Lung (tissue), 12 donors: Measurements from ENCODE around the gene MCF2L2. TPM values are rescaled to one million over a fixed set of nuclear protein-coding genes. Genes with fewer than 3 reads are reported as not detected.

ENCODE experiments used
- ATAC-seq: fragments of 200-7000 bp; cut with Tn5 transposase; one replicate; pipeline ENCODE4 v1.9.1; 2020; ENCODE audit warnings: moderate number of reproducible peaks; ENCODE audit not compliant: insufficient read depth, low FRiP score
- DNase-seq, 3 donors: peaks; one replicate each; pipeline ENCODE4 v3.0.0-alpha.2; 2013 to 2017
- H3K27ac ChIP-seq, 2 donors: one replicate each; pipeline ENCODE4 v1.5.1; 2013; ENCODE audit warnings: mild to moderate bottlenecking in 2 of 2, moderate library complexity in 2 of 2, control low read depth in 1 of 2, inconsistent platforms in 1 of 2, low read depth in 1 of 2, low read length in 1 of 2
- H3K27me3 ChIP-seq, 3 donors: one replicate each; pipeline ENCODE4 v1.5.1; 2013; ENCODE audit warnings: low read length in 2 of 3; ENCODE audit not compliant: control insufficient read depth in 3 of 3, insufficient read depth in 3 of 3
- H3K36me3 ChIP-seq, 4 donors: one replicate each; pipeline ENCODE4 v1.5.1; 2013; ENCODE audit warnings: low read length in 4 of 4, mild to moderate bottlenecking in 1 of 4, moderate library complexity in 1 of 4; ENCODE audit not compliant: control insufficient read depth in 4 of 4, insufficient read depth in 4 of 4
- H3K4me1 ChIP-seq, 5 donors: one replicate each; pipeline ENCODE4 v1.5.1; 2013; ENCODE audit warnings: low read length in 5 of 5, mild to moderate bottlenecking in 2 of 5, moderate library complexity in 1 of 5; ENCODE audit not compliant: control insufficient read depth in 5 of 5, insufficient read depth in 5 of 5
- H3K4me3 ChIP-seq: one replicate; pipeline ENCODE4 v1.5.1; 2013; ENCODE audit warnings: mild to moderate bottlenecking, control low read depth, moderate library complexity
- H3K9ac ChIP-seq, 2 donors: one replicate each; pipeline ENCODE4 v1.5.1; 2013; ENCODE audit warnings: low read length in 2 of 2, control low read depth in 1 of 2; ENCODE audit not compliant: insufficient read depth in 1 of 2
- H3K9me3 ChIP-seq, 4 donors: one replicate each; pipeline ENCODE4 v1.5.1; 2013; ENCODE audit warnings: low read length in 3 of 4, mild to moderate bottlenecking in 1 of 4, moderate library complexity in 1 of 4; ENCODE audit not compliant: control insufficient read depth in 4 of 4, insufficient read depth in 3 of 4
- WGBS, 2 donors: extraction: QIAGEN DNeasy Blood & Tissue Kit; methylation state at CpG; one replicate each; pipeline ENCODE4 v1.1.7; 2013; 5-methylcytosine and 5-hydroxymethylcytosine counted together
- polyA plus RNA-seq, 2 donors: library from polyadenylated mRNA; stranded (reverse); fragments of 200-250 nt; gene quantifications; one replicate each; pipeline ENCODE4 v1.2.1, GENCODE V29; 2013
- total RNA-seq, 2 donors: library from RNA; depleted of rRNA in 1 of 2; stranded (reverse); fragments of >200 nt in 1 of 2; gene quantifications; one replicate each; pipeline ENCODE4 v1.2.1, GENCODE V29; 2014 to 2021
- TF ChIP-seq, protein P1 (sequence below): IDR thresholded peaks from 2 replicates; pipeline ENCODE4 v1.5.1; 2012; ENCODE audit warnings: mild to moderate bottlenecking; ENCODE audit errors: control extremely low read depth, extremely low read depth
- donor health status: control.
- donor health status: control.
- donor health status: Bipolar disorder and iron deficiency.
- donor health status: healthy.
- donor health status: DM: yes; HTN: yes; CAD: no.

The MCF2L2 gene
- total and polyA plus RNA-seq, 4 donors: 0.26 to 1.7 (median 1.0) TPM

DNA sequence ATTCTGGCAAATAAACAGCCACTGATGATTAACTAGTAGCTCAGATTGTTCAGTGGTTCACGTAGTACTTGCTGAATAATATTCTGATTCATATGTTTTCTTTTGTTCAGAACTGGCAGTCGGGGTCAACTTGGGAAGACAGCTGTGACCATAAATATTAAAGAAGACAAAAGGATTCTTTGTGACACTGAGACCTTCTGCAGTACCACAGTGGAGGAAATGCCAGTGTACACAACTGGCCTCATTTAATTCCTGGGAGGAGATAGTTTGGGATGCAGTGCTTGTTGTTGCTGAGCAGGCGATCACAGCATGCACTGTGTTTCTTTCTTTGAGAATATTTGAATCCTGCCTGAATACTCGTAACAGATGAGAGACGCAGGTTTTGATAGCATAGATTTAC lies 26.7 kb upstream of the MCF2L2 start:
- Histone ChIP-seq H3K36me3 (peaks cover 2 to 13% (median 6%) of the 10 kb centered on the region in 4 donors), H3K27ac (no peak overlapping the region), H3K4me1 (peaks cover 0 to 3% (median 0%) of the 10 kb centered on the region in 5 donors), H3K9ac (no peak overlapping the region), H3K4me3 (no peak overlapping the region), H3K9me3 (no peaks in the 10 kb centered on the region), H3K27me3 (no peaks in the 10 kb centered on the region)
- TF ChIP-seq, protein P1, sequence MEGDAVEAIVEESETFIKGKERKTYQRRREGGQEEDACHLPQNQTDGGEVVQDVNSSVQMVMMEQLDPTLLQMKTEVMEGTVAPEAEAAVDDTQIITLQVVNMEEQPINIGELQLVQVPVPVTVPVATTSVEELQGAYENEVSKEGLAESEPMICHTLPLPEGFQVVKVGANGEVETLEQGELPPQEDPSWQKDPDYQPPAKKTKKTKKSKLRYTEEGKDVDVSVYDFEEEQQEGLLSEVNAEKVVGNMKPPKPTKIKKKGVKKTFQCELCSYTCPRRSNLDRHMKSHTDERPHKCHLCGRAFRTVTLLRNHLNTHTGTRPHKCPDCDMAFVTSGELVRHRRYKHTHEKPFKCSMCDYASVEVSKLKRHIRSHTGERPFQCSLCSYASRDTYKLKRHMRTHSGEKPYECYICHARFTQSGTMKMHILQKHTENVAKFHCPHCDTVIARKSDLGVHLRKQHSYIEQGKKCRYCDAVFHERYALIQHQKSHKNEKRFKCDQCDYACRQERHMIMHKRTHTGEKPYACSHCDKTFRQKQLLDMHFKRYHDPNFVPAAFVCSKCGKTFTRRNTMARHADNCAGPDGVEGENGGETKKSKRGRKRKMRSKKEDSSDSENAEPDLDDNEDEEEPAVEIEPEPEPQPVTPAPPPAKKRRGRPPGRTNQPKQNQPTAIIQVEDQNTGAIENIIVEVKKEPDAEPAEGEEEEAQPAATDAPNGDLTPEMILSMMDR: no peak
- ATAC-seq: no peak
- 65 to 86% methylated on average over 5 of the region's 5 CpGs for WGBS, 2 donors
- no peak for DNase-seq

DNA sequence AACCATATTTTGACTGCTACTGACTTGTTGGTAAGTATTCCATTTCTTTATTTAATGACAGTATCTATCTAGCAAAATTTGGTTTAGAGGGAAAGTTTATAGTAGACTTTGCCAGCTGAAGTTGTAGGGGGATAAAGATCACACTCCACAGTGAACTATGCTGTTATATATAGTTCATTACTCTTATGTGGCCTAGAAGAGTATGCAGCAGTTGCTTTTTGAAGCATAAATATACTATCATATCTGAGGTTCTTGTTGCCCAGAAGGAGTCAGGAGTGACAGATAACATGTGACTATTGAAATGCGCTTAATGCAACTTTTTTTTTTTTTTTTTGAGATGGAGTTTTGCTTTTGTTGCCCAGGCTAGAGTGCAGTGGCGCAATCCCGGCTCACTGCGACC lies 25.6 kb upstream of the MCF2L2 start:
- TF ChIP-seq, protein P1: no peak
- no peaks in the 10 kb centered on the region for H3K27me3 ChIP-seq
- 94 to 97% methylated on average over 4 of the region's 4 CpGs for WGBS, 2 donors

DNA sequence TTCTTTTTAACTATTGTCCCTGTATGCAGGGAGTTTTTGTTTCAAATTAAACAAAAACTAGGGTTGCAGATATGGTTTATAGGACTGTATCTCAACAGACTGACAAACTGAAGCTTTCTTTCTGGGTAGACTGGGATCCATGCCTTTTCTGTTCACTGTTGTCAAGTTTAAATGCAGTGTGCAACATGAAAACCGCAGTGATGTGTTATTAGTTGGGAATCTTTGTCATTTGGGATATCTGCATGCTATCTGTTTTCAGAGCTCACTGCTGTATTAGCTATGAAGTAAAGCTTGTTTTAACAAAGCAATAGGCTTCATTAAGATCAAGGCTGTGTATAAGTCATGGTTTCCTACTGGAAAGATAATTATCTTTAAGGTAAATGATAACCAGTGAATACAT lies 21.4 kb upstream of the MCF2L2 start:
- TF ChIP-seq, protein P1: no peak
- Histone ChIP-seq H3K27me3 (no peaks in the 10 kb centered on the region), H3K4me1 (peaks cover 2 to 21% (median 5%) of the 10 kb centered on the region in 5 donors), H3K4me3 (no peak overlapping the region), H3K9me3 (no peaks in the 10 kb centered on the region), H3K27ac (peak overlapping the region in 1 of 2 donors; percentile 16), H3K36me3 (peaks cover 0 to 10% (median 5%) of the 10 kb centered on the region in 4 donors), H3K9ac (no peak overlapping the region)
- ATAC-seq (no peak), DNase-seq (no peak)
- WGBS, 2 donors: 70 to 88% methylated on average over 1 of the region's 1 CpG

More for the DNA sequence above, 25.6 kb upstream of the MCF2L2 start:
- peaks cover 0 to 10% (median 3%) of the 10 kb centered on the region in 5 donors for H3K4me1 ChIP-seq
- H3K36me3 ChIP-seq: peaks cover 2 to 13% (median 6%) of the 10 kb centered on the region in 4 donors
- DNase-seq (no peak), ATAC-seq (no peak)
- H3K9ac ChIP-seq: no peak overlapping the region
- no peak overlapping the region for H3K4me3 ChIP-seq
- H3K9me3 ChIP-seq: no peaks in the 10 kb centered on the region
- H3K27ac ChIP-seq: peak overlapping the region in 1 of 2 donors; percentile 5

DNA sequence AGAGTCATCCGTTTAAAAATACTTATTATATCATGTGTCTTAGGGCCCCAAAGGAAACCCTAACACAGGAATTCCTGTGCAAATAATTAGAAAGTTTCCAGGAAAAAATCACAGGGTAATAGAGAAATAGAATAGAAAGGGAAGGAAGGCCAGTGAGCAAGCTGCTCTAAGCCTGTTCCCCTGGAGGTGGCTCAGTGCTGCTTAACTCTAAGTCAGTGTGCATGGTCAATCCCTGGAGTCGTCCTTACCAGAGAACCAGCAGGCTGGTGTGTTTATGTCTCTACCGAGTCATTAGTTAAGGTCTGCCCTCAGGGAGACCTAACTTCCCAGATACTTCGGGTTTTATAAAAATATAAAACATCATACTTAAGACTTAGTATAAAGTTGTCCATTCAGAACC lies 21.0 kb upstream of the MCF2L2 start:
- Histone ChIP-seq H3K36me3 (peaks cover 0 to 10% (median 5%) of the 10 kb centered on the region in 4 donors), H3K4me1 (peaks cover 2 to 21% (median 5%) of the 10 kb centered on the region in 5 donors), H3K27ac (peak overlapping the region in 1 of 2 donors; percentile 16), H3K4me3 (no peak overlapping the region), H3K9ac (no peak overlapping the region), H3K9me3 (no peaks in the 10 kb centered on the region), H3K27me3 (no peaks in the 10 kb centered on the region)
- peak in 2 of 3 donors; percentile 37 to 50 for DNase-seq
- ATAC-seq: no peak
- TF ChIP-seq, protein P1: no peak
- 18 to 22% methylated on average over 4 of the region's 4 CpGs for WGBS, 2 donors
